ENCODE data around the gene ZSWIM7.

- TF ChIP-seq, protein P1, sequence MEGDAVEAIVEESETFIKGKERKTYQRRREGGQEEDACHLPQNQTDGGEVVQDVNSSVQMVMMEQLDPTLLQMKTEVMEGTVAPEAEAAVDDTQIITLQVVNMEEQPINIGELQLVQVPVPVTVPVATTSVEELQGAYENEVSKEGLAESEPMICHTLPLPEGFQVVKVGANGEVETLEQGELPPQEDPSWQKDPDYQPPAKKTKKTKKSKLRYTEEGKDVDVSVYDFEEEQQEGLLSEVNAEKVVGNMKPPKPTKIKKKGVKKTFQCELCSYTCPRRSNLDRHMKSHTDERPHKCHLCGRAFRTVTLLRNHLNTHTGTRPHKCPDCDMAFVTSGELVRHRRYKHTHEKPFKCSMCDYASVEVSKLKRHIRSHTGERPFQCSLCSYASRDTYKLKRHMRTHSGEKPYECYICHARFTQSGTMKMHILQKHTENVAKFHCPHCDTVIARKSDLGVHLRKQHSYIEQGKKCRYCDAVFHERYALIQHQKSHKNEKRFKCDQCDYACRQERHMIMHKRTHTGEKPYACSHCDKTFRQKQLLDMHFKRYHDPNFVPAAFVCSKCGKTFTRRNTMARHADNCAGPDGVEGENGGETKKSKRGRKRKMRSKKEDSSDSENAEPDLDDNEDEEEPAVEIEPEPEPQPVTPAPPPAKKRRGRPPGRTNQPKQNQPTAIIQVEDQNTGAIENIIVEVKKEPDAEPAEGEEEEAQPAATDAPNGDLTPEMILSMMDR (IDR thresholded peaks at IDR 0.05): peak in 1 of 6 experiments; percentile 3
- TF ChIP-seq POLR2A (IDR thresholded peaks at IDR 0.05): no peak
Observed at GRCh38 chr17:15999974-16000827, 697 bp upstream of the ZSWIM7 start.
